ENCODE results near the gene ZNF124. TPM values are rescaled to one million over a fixed set of nuclear protein-coding genes. Genes with fewer than 3 reads are reported as not detected.

Gene ZNF124
- total RNA-seq, 2 experiments from 2014 or later: 18.3 to 20.0 TPM

GRCh38 chr1:247182994-247183393, 11.2 kb upstream of the ZNF124 start:
- intact Hi-C loops (cut with DNase I, micrococcal nuclease): no loop called here
- no peaks in the 10 kb centered on the region for H3K36me3 ChIP-seq (ENCODE audit: insufficient read depth, low read length)
- no peak overlapping the region for H3K4me3 ChIP-seq (ENCODE audit: low read length)
- Mint-ChIP-seq H3K4me3 (no peak overlapping the region), H3K27me3 (no peaks in the 10 kb centered on the region), H3K36me3 (ENCODE audit: low read depth) (peaks cover 22% of the 10 kb centered on the region), H3K4me1 (ENCODE audit: low read depth) (no peaks in the 10 kb centered on the region), H3K27ac (no peak overlapping the region), H3K9me3 (peaks cover 5% of the 10 kb centered on the region)
- no peak for ATAC-seq (ENCODE audit: poor library complexity)
- no peak for TF ChIP-seq CTCF (IDR thresholded peaks at IDR 0.05)
- no peaks in the 10 kb centered on the region for H3K4me1 ChIP-seq (ENCODE audit: insufficient read depth, low read length)
- no peak for DNase-seq
- no peak overlapping the region for H3K27ac ChIP-seq (ENCODE audit: low read depth in 1 of 2, low read length in 2 of 2)
- no peaks in the 10 kb centered on the region for H3K27me3 ChIP-seq (ENCODE audit: control insufficient read depth in 1 of 2, insufficient read depth in 2 of 2, low read length in 2 of 2)
- peaks cover 60 to 62% of the 10 kb centered on the region in 2 experiments for H3K9me3 ChIP-seq (ENCODE audit: control insufficient read depth in 1 of 2, insufficient read depth in 1 of 2, low read length in 2 of 2)
- ChIA-PET CTCF (no interaction called here), POLR2A (no interaction called here)

- DNase-seq (no peak), ATAC-seq (ENCODE audit: poor library complexity) (no peak)
- intact Hi-C loops (cut with DNase I, micrococcal nuclease): no loop called here
- no peaks in the 10 kb centered on the region for H3K9me3 Mint-ChIP-seq
- Histone ChIP-seq H3K4me3 (ENCODE audit: low read length) (no peak overlapping the region), H3K27me3 (ENCODE audit: control insufficient read depth in 1 of 2, insufficient read depth in 2 of 2, low read length in 2 of 2) (no peaks in the 10 kb centered on the region), H3K9me3 (ENCODE audit: control insufficient read depth in 1 of 2, insufficient read depth in 1 of 2, low read length in 2 of 2) (peaks cover 46 to 60% of the 10 kb centered on the region in 2 experiments), H3K4me1 (ENCODE audit: insufficient read depth, low read length) (no peaks in the 10 kb centered on the region), H3K27ac (ENCODE audit: low read depth in 1 of 2, low read length in 2 of 2) (no peak overlapping the region), H3K36me3 (ENCODE audit: insufficient read depth, low read length) (no peaks in the 10 kb centered on the region)
- no peak overlapping the region for H3K4me3 Mint-ChIP-seq
- TF ChIP-seq CTCF (IDR thresholded peaks at IDR 0.05): no peak
- no peaks in the 10 kb centered on the region for H3K27me3 Mint-ChIP-seq
- no peaks in the 10 kb centered on the region for H3K4me1 Mint-ChIP-seq (ENCODE audit: low read depth)
- peaks cover 3% of the 10 kb centered on the region for H3K36me3 Mint-ChIP-seq (ENCODE audit: low read depth)
- H3K27ac Mint-ChIP-seq: no peak overlapping the region
- ChIA-PET CTCF (no interaction called here), POLR2A (no interaction called here)
Measured at GRCh38 chr1:247180581-247180980, 8.8 kb upstream of the ZNF124 start.

DNA sequence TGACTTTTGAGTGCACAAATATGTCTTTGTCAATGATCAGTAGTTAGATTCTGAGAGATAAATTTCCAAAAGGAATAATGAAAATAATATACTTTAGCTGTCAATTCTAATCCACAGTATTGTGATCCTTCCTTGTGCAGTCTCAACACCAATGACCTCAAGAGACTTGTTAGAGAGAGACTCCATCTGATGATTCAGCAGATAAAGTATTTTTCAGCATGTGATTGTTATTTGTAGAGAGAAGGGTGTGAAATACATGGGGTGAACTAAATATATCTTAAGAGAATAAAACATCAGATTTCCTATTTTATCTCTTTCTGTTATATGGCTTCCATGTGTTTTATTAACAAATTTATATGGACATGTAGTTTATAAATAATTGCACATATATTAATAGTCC, 5.9 kb upstream of the ZNF124 start:
- ChIA-PET CTCF (interaction anchor here (1.7 kb wide), 1 partner anchor 16 kb away, joined by 4 read pairs; no protein-coding TSS in a partner anchor), POLR2A (no interaction called here)
- no peak overlapping the region for H3K4me3 ChIP-seq (ENCODE audit: low read length)
- H3K36me3 ChIP-seq (ENCODE audit: insufficient read depth, low read length): no peaks in the 10 kb centered on the region
- ATAC-seq (ENCODE audit: poor library complexity) (no peak), DNase-seq (no peak)
- intact Hi-C loops (cut with DNase I, micrococcal nuclease): loop anchor here in 1 of 2 experiments (5.0 kb wide), 1 partner anchor 35 kb away; no protein-coding TSS in a partner anchor
- no peaks in the 10 kb centered on the region for H3K27me3 Mint-ChIP-seq
- peaks cover 18 to 33% of the 10 kb centered on the region in 2 experiments for H3K9me3 ChIP-seq (ENCODE audit: control insufficient read depth in 1 of 2, insufficient read depth in 1 of 2, low read length in 2 of 2)
- no peak for TF ChIP-seq CTCF (IDR thresholded peaks at IDR 0.05)
- no peaks in the 10 kb centered on the region for H3K4me1 Mint-ChIP-seq (ENCODE audit: low read depth)
- H3K9me3 Mint-ChIP-seq: no peaks in the 10 kb centered on the region
- H3K4me3 Mint-ChIP-seq: no peak overlapping the region
- H3K4me1 ChIP-seq (ENCODE audit: insufficient read depth, low read length): no peaks in the 10 kb centered on the region
- H3K36me3 Mint-ChIP-seq (ENCODE audit: low read depth): no peaks in the 10 kb centered on the region
- H3K27ac Mint-ChIP-seq: no peak overlapping the region
- no peaks in the 10 kb centered on the region for H3K27me3 ChIP-seq (ENCODE audit: control insufficient read depth in 1 of 2, insufficient read depth in 2 of 2, low read length in 2 of 2)
- no peak overlapping the region for H3K27ac ChIP-seq (ENCODE audit: low read depth in 1 of 2, low read length in 2 of 2)
